ENCODE data around the gene OR10G3. TPM values are rescaled to one million over a fixed set of nuclear protein-coding genes. Genes with fewer than 3 reads are reported as not detected.

OR10G3 gene
- not detected in 2 replicates for total RNA-seq

GRCh38 chr14:21579976-21580375 is at the start of gene OR10G3:
TSS of gene OR10G3 (minus strand) at chr14:21580076. CDS start at chr14:21570744, 9,332 bp downstream.

GRCh38 chr14:21525962-21526671 is 53.8 kb downstream of the OR10G3 start, which contains the start of gene SALL2:
TSS of gene SALL2 (minus strand) at chr14:21526346. CDS start at chr14:21526127, 219 bp downstream.

Other genes starting within 250 kb of the OR10G3 start
- 54.8 and 68.4 TPM in 2 replicates for gene SUPT16H, start 196.1 kb downstream of the OR10G3 start, total RNA-seq
- 36.0 and 39.1 TPM in 2 replicates for gene CHD8, start 124.0 kb downstream of the OR10G3 start, total RNA-seq
- 15.1 and 19.7 TPM in 2 replicates for gene RAB2B, start 103.1 kb downstream of the OR10G3 start, total RNA-seq
- 18.8 and 23.8 TPM in 2 replicates for gene TOX4, start 102.9 kb downstream of the OR10G3 start, total RNA-seq
- 41.5 and 45.8 TPM in 2 replicates for gene METTL3, start 68.7 kb downstream of the OR10G3 start, total RNA-seq
- 1.7 and 4.0 TPM in 2 replicates for gene SALL2, start 53.7 kb downstream of the OR10G3 start, total RNA-seq
- not detected in 2 replicates for gene OR10G2, start 54.9 kb upstream of the OR10G3 start, total RNA-seq
- not detected in 2 replicates for gene OR4E2, start 73.8 kb upstream of the OR10G3 start, total RNA-seq
- not detected in 2 replicates for gene OR4E1, start 93.7 kb upstream of the OR10G3 start, total RNA-seq

All from smooth muscle cell of bladder (primary cell).